ENCODE data around the gene SVEP1. TPM values are rescaled to one million over a fixed set of nuclear protein-coding genes. Genes with fewer than 3 reads are reported as not detected.
A peak's percentile ranks its signal among the peaks of the same experiment; 100 is the strongest.

Gene SVEP1
- total RNA-seq, 1 donor from 2014 or later: 0.10 TPM

- Mint-ChIP-seq H3K27ac (ENCODE audit: unreplicated experiment) (peak overlapping the region; percentile 90), H3K9me3 (ENCODE audit: unreplicated experiment) (peaks cover 14% of the 10 kb centered on the region), H3K27me3 (ENCODE audit: unreplicated experiment) (peaks cover 5% of the 10 kb centered on the region), H3K4me3 (ENCODE audit: unreplicated experiment) (peak overlapping the region; percentile 44), H3K4me1 (ENCODE audit: low read depth, unreplicated experiment) (peaks cover 29% of the 10 kb centered on the region), H3K36me3 (ENCODE audit: unreplicated experiment) (no peaks in the 10 kb centered on the region)
- DNase-seq: no peak
- TF ChIP-seq CTCF (IDR thresholded peaks at IDR 0.05; ENCODE audit: partially characterized antibody, unreplicated experiment): no peak
These were observed 135.7 kb downstream of the SVEP1 start for GRCh38 chr9:110443866-110444220.

GRCh38 chr9:110443146-110443865, 136.2 kb downstream of the SVEP1 start:
- DNase-seq: peak; percentile 37
- Mint-ChIP-seq H3K9me3 (ENCODE audit: unreplicated experiment) (peaks cover 14% of the 10 kb centered on the region), H3K4me3 (ENCODE audit: unreplicated experiment) (peak overlapping the region; percentile 44), H3K27ac (ENCODE audit: unreplicated experiment) (peak overlapping the region; percentile 90), H3K27me3 (ENCODE audit: unreplicated experiment) (peaks cover 5% of the 10 kb centered on the region), H3K36me3 (ENCODE audit: unreplicated experiment) (no peaks in the 10 kb centered on the region), H3K4me1 (ENCODE audit: low read depth, unreplicated experiment) (peaks cover 29% of the 10 kb centered on the region)
- TF ChIP-seq CTCF (IDR thresholded peaks at IDR 0.05; ENCODE audit: partially characterized antibody, unreplicated experiment): no peak

- H3K27ac Mint-ChIP-seq (ENCODE audit: unreplicated experiment): no peak overlapping the region
- H3K4me1 Mint-ChIP-seq (ENCODE audit: low read depth, unreplicated experiment): peaks cover 31% of the 10 kb centered on the region
- H3K27me3 Mint-ChIP-seq (ENCODE audit: unreplicated experiment): peaks cover 7% of the 10 kb centered on the region
- no peak for TF ChIP-seq CTCF (IDR thresholded peaks at IDR 0.05; ENCODE audit: partially characterized antibody, unreplicated experiment)
- H3K9me3 Mint-ChIP-seq (ENCODE audit: unreplicated experiment): peaks cover 14% of the 10 kb centered on the region
- H3K4me3 Mint-ChIP-seq (ENCODE audit: unreplicated experiment): no peak overlapping the region
- H3K36me3 Mint-ChIP-seq (ENCODE audit: unreplicated experiment): no peaks in the 10 kb centered on the region
- no peak for DNase-seq
These were observed 138.7 kb downstream of the SVEP1 start for GRCh38 chr9:110440796-110441195.

- Mint-ChIP-seq H3K4me1 (ENCODE audit: low read depth, unreplicated experiment) (peaks cover 31% of the 10 kb centered on the region), H3K4me3 (ENCODE audit: unreplicated experiment) (no peak overlapping the region), H3K27me3 (ENCODE audit: unreplicated experiment) (peaks cover 7% of the 10 kb centered on the region), H3K36me3 (ENCODE audit: unreplicated experiment) (no peaks in the 10 kb centered on the region), H3K9me3 (ENCODE audit: unreplicated experiment) (peaks cover 11% of the 10 kb centered on the region), H3K27ac (ENCODE audit: unreplicated experiment) (no peak overlapping the region)
- DNase-seq: no peak
- TF ChIP-seq CTCF (IDR thresholded peaks at IDR 0.05; ENCODE audit: partially characterized antibody, unreplicated experiment): no peak
These were observed 139.4 kb downstream of the SVEP1 start for GRCh38 chr9:110440172-110440571.

- no peak for TF ChIP-seq CTCF (IDR thresholded peaks at IDR 0.05; ENCODE audit: partially characterized antibody, unreplicated experiment)
These were observed 147.3 kb downstream of the SVEP1 start for GRCh38 chr9:110432253-110432652.

More at GRCh38 chr9:110432253-110432652, 147.3 kb downstream of the SVEP1 start:
- Mint-ChIP-seq H3K36me3 (ENCODE audit: unreplicated experiment) (no peaks in the 10 kb centered on the region), H3K4me1 (ENCODE audit: low read depth, unreplicated experiment) (peaks cover 2% of the 10 kb centered on the region), H3K4me3 (ENCODE audit: unreplicated experiment) (no peak overlapping the region), H3K27me3 (ENCODE audit: unreplicated experiment) (peaks cover under 1% of the 10 kb centered on the region), H3K27ac (ENCODE audit: unreplicated experiment) (no peak overlapping the region), H3K9me3 (ENCODE audit: unreplicated experiment) (no peaks in the 10 kb centered on the region)
- no peak for DNase-seq
